HepG2 (cell line): ENCODE measurements around the gene XPO1. TPM values are rescaled to one million over a fixed set of nuclear protein-coding genes. Genes with fewer than 3 reads are reported as not detected.

Experiments
- ATAC-seq: fragments of 200-7000 bp; cut with Tn5 transposase; 3 replicates; pipeline ENCODE4 v1.9.1; 2020; ENCODE audit warnings: mild to moderate bottlenecking, moderate library complexity
- BruUV-seq: library from RNA; stranded (reverse); fragments of 400-500 nt; replicated peaks from 2 replicates; lab custom pipeline; 2021; lab: Mats Ljungman, UMichigan
- CTCF ChIA-PET: fragments of 300-600 bp; formaldehyde crosslinking; extraction: SDS; loops from one replicate; lab custom pipeline; 2021; ENCODE audit warnings: low total read pairs, inconsistent platforms, low intra/inter-chr PET ratio; lab: Yijun Ruan, JAX
- POLR2A ChIA-PET: fragments of 350-600 bp; sonication (Branson Sonifier 250); formaldehyde crosslinking; loops from one replicate; lab custom pipeline; 2020; ENCODE audit warnings: antibody characterized with exemption, inconsistent platforms; lab: Yijun Ruan, JAX
- DNase-seq: peaks from one replicate; pipeline ENCODE4 v3.0.0-alpha.2; 2015; ENCODE audit warnings: low spot score
- FAIRE-seq: peaks from 3 replicates; lab custom pipeline; 2011; peaks lifted over from hg19 to GRCh38; lab: Jason Lieb, UNC
- H2AFZ ChIP-seq: one replicate; pipeline ENCODE4 v1.6.1; 2011; ENCODE audit warnings: low read length, inconsistent platforms
- H3K27ac ChIP-seq: fragments of 300-600 bp; 3 replicates; pipeline ENCODE4 v1.8.0; 2011; ENCODE audit warnings: mixed run types, mild to moderate bottlenecking, mixed read lengths, low read length, inconsistent platforms; ENCODE audit not compliant: insufficient read depth; ENCODE audit errors: extremely low read length
- H3K27me3 ChIP-seq, 2 experiments: fragments of 200-600 bp in 1 of 2; 2 replicates in 1 of 2; 3 replicates in 1 of 2; pipeline versions ENCODE4 v1.6.0 to v1.8.0; 2011; ENCODE audit warnings: low read length in 2 of 2, mild to moderate bottlenecking in 2 of 2, moderate library complexity in 2 of 2, inconsistent platforms in 1 of 2; ENCODE audit not compliant: insufficient read depth in 2 of 2, control insufficient read depth in 1 of 2
- H3K36me3 ChIP-seq, 2 experiments: fragments of 200-600 bp in 1 of 2; replicated peaks in 1 of 2; 2 replicates in 1 of 2; 3 replicates in 1 of 2; pipeline versions ENCODE4 v1.5.1 to v1.8.0; 2011; ENCODE audit warnings: low read length in 2 of 2, inconsistent platforms in 1 of 2; ENCODE audit not compliant: insufficient read depth in 2 of 2, control insufficient read depth in 1 of 2
- H3K4me1 ChIP-seq: 2 replicates; pipeline ENCODE4 v1.5.1; 2012; ENCODE audit warnings: low read length, inconsistent platforms; ENCODE audit not compliant: insufficient read depth
- H3K4me2 ChIP-seq: 2 replicates; pipeline ENCODE4 v1.6.0; 2011; ENCODE audit warnings: low read depth, low read length, inconsistent platforms
- H3K4me3 ChIP-seq, 3 experiments: fragments of 200-600 bp in 1 of 3; sonication (generic), shearing (Covaris generic) in 1 of 3; replicated peaks in 1 of 3; 2 replicates each; pipeline ENCODE4 v1.5.1; 2011 to 2016; ENCODE audit warnings: low read length in 3 of 3, inconsistent platforms in 2 of 3, low read depth in 2 of 3, mild to moderate bottlenecking in 2 of 3, control low read depth in 1 of 3, mixed read lengths in 1 of 3; ENCODE audit not compliant: insufficient read depth in 1 of 3
- H3K79me2 ChIP-seq: one replicate; pipeline ENCODE4 v1.6.1; 2011; ENCODE audit warnings: low read length, inconsistent platforms; ENCODE audit not compliant: insufficient read depth
- H3K9ac ChIP-seq: 2 replicates; pipeline ENCODE4 v1.6.0; 2011; ENCODE audit warnings: mild to moderate bottlenecking, low read depth, low read length, inconsistent platforms; ENCODE audit not compliant: insufficient read depth
- H3K9me3 ChIP-seq: 2 replicates; pipeline ENCODE4 v1.5.1; 2012; ENCODE audit warnings: mild to moderate bottlenecking, low read length
- H4K20me1 ChIP-seq: 2 replicates; pipeline ENCODE4 v1.6.0; 2011; ENCODE audit warnings: inconsistent platforms, mild to moderate bottlenecking, low read length, moderate library complexity; ENCODE audit not compliant: insufficient read depth
- CENPX ChIP-seq: sonication (generic); formaldehyde crosslinking; IDR thresholded peaks from 2 replicates; pipeline ENCODE4 v1.9.0; 2021; ENCODE audit warnings: mild to moderate bottlenecking, missing genetic modification reagents, moderate library complexity
- RBM22 ChIP-seq: fragments of 200-400 bp; formaldehyde crosslinking; optimal IDR thresholded peaks from 2 replicates; pipeline ENCODE3; 2017; ENCODE audit warnings: mild to moderate bottlenecking, low read length, moderate library complexity
- ZBTB21 ChIP-seq: sonication (generic); formaldehyde crosslinking; IDR thresholded peaks from 2 replicates; pipeline ENCODE4 v1.4.0; 2020; ENCODE audit warnings: missing genetic modification reagents
- ZKSCAN1 ChIP-seq: fragments of 150-350 bp; IDR thresholded peaks from 2 replicates; pipeline ENCODE4 v1.6.1; 2014; ENCODE audit warnings: low read length
- ZNF124 ChIP-seq: sonication (generic); formaldehyde crosslinking; IDR thresholded peaks from 2 replicates; pipeline ENCODE4 v1.4.0; 2020; ENCODE audit warnings: missing genetic modification reagents
- ZNF253 ChIP-seq: sonication (generic); formaldehyde crosslinking; IDR thresholded peaks from 2 replicates; pipeline ENCODE4 v1.8.0; 2022; ENCODE audit warnings: mild to moderate bottlenecking, missing genetic modification reagents, borderline replicate concordance
- ZNF678 ChIP-seq: sonication (generic); formaldehyde crosslinking; IDR thresholded peaks from 2 replicates; pipeline ENCODE4 v1.4.0; 2020; ENCODE audit warnings: mild to moderate bottlenecking, missing genetic modification reagents
- ZNF75D ChIP-seq: sonication (generic); formaldehyde crosslinking; IDR thresholded peaks from 2 replicates; pipeline ENCODE4 v1.8.1; 2023; ENCODE audit warnings: missing genetic modification reagents, mild to moderate bottlenecking, borderline replicate concordance
- ZNF780A ChIP-seq: sonication (generic); formaldehyde crosslinking; IDR thresholded peaks from 2 replicates; pipeline ENCODE4 v1.8.0; 2022; ENCODE audit warnings: mild to moderate bottlenecking, missing genetic modification reagents, moderate library complexity
- WGBS: methylation state at CpG from one replicate; pipeline ENCODE4 v1.1.6; 2017; ENCODE audit warnings: low lambda C conversion rate; 5-methylcytosine and 5-hydroxymethylcytosine counted together
- in situ Hi-C: cut with HindIII; loops from 2 replicates; pipeline ENCODE4 v1.10.0; 2017; ENCODE audit warnings: low pct_unique_long_range_greater_than_20kb; ENCODE audit not compliant: extremely low pct_ligation_motif_present
- intact Hi-C: fragments of 100-400 bp; cut with micrococcal nuclease; formaldehyde crosslinking; loops from one replicate; pipeline ENCODE4 v1.10.0; 2022; ENCODE audit not compliant: unreplicated experiment
- polyA plus RNA-seq, 8 experiments: library from polyadenylated mRNA; depleted of rRNA in 3 of 8; stranded (reverse) in 7 of 8; unstranded in 1 of 8; fragments of >200 nt; fragmentation: Illumina TruSeq in 4 of 8; extraction: Trizol in 4 of 8; gene quantifications; 2 replicates each; pipeline versions ENCODE4 v1.2.1 to v1.2.3, GENCODE V29; 2011 to 2016; ENCODE audit warnings: low read depth in 4 of 8, missing spikeins in 1 of 8, mixed read lengths in 1 of 8; ENCODE audit not compliant: insufficient read depth in 1 of 8
- total RNA-seq, 5 experiments: library from RNA; depleted of rRNA; stranded (reverse); fragments of >200 nt; fragmentation: Illumina TruSeq; extraction: Trizol; gene quantifications; 2 replicates each; pipeline ENCODE4 v1.2.3, GENCODE V29; 2016; ENCODE audit warnings: low read depth in 1 of 5
- TF ChIP-seq, protein P1 (sequence below), 2 experiments: IDR thresholded peaks; 2 replicates each; pipeline ENCODE4 v1.6.1; 2011 to 2012; ENCODE audit warnings: low read length in 2 of 2, borderline replicate concordance in 1 of 2, low read depth in 1 of 2, mild to moderate bottlenecking in 1 of 2, moderate library complexity in 1 of 2
- TF ChIP-seq, protein P2 (sequence below): sonication (generic); formaldehyde crosslinking; IDR thresholded peaks from 2 replicates; pipeline ENCODE4 v1.5.1; 2020; ENCODE audit warnings: mild to moderate bottlenecking, missing genetic modification reagents, moderate library complexity
- TF ChIP-seq, protein P3 (sequence below): IDR thresholded peaks from 2 replicates; pipeline ENCODE4 v1.6.1; 2016; ENCODE audit warnings: mild to moderate bottlenecking

XPO1 gene
- total and polyA plus RNA-seq, 2 of the 13 experiments (the other 11 are each of a cell fraction or from before 2014, with no cell fraction given) = 67.4 to 212 TPM

DNA sequence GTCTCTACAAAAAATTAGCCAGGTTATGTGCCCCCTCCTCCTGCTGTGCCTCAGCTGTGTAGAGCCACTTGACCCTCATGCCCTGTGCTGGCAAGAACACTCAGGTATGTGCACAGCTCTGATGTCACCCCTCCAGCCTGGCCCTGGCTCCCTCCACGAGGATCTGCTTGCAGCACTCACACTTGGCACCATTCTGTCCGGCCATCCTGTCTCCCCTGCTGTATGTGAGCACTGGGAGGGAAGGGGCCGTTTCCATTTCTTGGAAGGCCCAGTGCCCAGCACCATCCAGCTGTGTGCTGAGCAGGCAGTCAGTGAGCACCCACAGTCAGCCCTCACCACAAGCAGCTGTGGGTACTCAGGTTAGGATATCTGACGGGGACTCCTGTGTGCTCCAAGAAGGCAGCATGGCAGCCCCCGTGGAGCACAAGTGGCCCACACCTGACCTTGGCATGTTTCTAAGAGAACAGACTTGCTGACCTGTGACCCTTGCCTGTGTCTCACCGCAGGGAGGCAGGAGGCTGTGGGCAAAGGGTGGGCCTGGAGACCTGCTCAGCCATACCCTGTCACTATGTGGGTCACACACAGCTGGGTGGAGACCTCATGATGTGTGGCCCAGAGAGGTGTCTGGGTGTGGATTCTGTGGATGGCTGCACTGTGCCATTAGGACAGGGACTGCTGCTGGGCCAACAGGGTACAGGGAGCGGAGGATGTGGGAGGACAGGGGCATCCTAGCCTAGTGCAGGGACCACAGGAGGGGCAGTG is 98.7 kb downstream of the XPO1 start:
- intact Hi-C loops = no loop called here
- Histone ChIP-seq H2AFZ (no peak overlapping the region), H3K36me3 (peaks cover 2 to 6% of the 10 kb centered on the region in 2 experiments; a peak in 2 of 5 replicates), H3K4me2 (no peak overlapping the region), H4K20me1 (peaks cover 90% of the 10 kb centered on the region), H3K4me1 (peaks cover 90% of the 10 kb centered on the region), H3K79me2 (peaks cover 93% of the 10 kb centered on the region), H3K9me3 (0 out of 2 replicates have a peak, but pooled peaks cover 5% of the 10 kb centered on the region), H3K9ac (no peak overlapping the region), H3K27me3 (no peaks in the 10 kb centered on the region), H3K4me3 (no peak overlapping the region), H3K27ac (no peak overlapping the region)
- FAIRE-seq = no peak
- ChIA-PET CTCF (no interaction called here), POLR2A (interaction anchor here (1.3 kb wide), 1 partner anchor 33 kb away, joined by 5 read pairs; no protein-coding TSS in a partner anchor)
- peak; percentile 46 for ATAC-seq
- no peak for DNase-seq
- 80% methylated on average over 6 of the region's 7 CpGs for WGBS
- BruUV-seq = no TSS peak
- in situ Hi-C loops = no loop called here
- TF ChIP-seq ZNF124 = no peak
- no peak for TF ChIP-seq ZNF253 (CRISPR knock-in tag)
- TF ChIP-seq CENPX (CRISPR knock-in tag) = no peak
- TF ChIP-seq ZNF678 (CRISPR knock-in tag) = no peak
- TF ChIP-seq ZNF75D (CRISPR knock-in tag) = no peak
- TF ChIP-seq RBM22 = peak; percentile 32
- TF ChIP-seq, protein P1, sequence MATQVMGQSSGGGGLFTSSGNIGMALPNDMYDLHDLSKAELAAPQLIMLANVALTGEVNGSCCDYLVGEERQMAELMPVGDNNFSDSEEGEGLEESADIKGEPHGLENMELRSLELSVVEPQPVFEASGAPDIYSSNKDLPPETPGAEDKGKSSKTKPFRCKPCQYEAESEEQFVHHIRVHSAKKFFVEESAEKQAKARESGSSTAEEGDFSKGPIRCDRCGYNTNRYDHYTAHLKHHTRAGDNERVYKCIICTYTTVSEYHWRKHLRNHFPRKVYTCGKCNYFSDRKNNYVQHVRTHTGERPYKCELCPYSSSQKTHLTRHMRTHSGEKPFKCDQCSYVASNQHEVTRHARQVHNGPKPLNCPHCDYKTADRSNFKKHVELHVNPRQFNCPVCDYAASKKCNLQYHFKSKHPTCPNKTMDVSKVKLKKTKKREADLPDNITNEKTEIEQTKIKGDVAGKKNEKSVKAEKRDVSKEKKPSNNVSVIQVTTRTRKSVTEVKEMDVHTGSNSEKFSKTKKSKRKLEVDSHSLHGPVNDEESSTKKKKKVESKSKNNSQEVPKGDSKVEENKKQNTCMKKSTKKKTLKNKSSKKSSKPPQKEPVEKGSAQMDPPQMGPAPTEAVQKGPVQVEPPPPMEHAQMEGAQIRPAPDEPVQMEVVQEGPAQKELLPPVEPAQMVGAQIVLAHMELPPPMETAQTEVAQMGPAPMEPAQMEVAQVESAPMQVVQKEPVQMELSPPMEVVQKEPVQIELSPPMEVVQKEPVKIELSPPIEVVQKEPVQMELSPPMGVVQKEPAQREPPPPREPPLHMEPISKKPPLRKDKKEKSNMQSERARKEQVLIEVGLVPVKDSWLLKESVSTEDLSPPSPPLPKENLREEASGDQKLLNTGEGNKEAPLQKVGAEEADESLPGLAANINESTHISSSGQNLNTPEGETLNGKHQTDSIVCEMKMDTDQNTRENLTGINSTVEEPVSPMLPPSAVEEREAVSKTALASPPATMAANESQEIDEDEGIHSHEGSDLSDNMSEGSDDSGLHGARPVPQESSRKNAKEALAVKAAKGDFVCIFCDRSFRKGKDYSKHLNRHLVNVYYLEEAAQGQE (IDR thresholded peaks at IDR 0.05; ENCODE audit: borderline replicate concordance in 1 of 2, low read depth in 1 of 2, low read length in 2 of 2) = no peak
- TF ChIP-seq, protein P2, sequence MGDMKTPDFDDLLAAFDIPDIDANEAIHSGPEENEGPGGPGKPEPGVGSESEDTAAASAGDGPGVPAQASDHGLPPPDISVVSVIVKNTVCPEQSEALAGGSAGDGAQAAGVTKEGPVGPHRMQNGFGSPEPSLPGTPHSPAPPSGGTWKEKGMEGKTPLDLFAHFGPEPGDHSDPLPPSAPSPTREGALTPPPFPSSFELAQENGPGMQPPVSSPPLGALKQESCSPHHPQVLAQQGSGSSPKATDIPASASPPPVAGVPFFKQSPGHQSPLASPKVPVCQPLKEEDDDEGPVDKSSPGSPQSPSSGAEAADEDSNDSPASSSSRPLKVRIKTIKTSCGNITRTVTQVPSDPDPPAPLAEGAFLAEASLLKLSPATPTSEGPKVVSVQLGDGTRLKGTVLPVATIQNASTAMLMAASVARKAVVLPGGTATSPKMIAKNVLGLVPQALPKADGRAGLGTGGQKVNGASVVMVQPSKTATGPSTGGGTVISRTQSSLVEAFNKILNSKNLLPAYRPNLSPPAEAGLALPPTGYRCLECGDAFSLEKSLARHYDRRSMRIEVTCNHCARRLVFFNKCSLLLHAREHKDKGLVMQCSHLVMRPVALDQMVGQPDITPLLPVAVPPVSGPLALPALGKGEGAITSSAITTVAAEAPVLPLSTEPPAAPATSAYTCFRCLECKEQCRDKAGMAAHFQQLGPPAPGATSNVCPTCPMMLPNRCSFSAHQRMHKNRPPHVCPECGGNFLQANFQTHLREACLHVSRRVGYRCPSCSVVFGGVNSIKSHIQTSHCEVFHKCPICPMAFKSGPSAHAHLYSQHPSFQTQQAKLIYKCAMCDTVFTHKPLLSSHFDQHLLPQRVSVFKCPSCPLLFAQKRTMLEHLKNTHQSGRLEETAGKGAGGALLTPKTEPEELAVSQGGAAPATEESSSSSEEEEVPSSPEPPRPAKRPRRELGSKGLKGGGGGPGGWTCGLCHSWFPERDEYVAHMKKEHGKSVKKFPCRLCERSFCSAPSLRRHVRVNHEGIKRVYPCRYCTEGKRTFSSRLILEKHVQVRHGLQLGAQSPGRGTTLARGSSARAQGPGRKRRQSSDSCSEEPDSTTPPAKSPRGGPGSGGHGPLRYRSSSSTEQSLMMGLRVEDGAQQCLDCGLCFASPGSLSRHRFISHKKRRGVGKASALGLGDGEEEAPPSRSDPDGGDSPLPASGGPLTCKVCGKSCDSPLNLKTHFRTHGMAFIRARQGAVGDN = peak; percentile 44
- no peak for TF ChIP-seq ZKSCAN1
- TF ChIP-seq, protein P3, sequence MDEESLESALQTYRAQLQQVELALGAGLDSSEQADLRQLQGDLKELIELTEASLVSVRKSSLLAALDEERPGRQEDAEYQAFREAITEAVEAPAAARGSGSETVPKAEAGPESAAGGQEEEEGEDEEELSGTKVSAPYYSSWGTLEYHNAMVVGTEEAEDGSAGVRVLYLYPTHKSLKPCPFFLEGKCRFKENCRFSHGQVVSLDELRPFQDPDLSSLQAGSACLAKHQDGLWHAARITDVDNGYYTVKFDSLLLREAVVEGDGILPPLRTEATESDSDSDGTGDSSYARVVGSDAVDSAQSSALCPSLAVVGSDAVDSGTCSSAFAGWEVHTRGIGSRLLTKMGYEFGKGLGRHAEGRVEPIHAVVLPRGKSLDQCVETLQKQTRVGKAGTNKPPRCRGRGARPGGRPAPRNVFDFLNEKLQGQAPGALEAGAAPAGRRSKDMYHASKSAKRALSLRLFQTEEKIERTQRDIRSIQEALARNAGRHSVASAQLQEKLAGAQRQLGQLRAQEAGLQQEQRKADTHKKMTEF (CRISPR knock-in tag) = no peak
- no peak for TF ChIP-seq ZNF780A (CRISPR knock-in tag)
- TF ChIP-seq ZBTB21 (CRISPR knock-in tag) = no peak
